K562 (cell line): ENCODE results near the gene CCDC73. TPM values are rescaled to one million over a fixed set of nuclear protein-coding genes. Genes with fewer than 3 reads are reported as not detected.

Experiments used
- ATAC-seq: fragments of 200-7000 bp; cut with Tn5 transposase; 3 replicates; pipeline ENCODE4 v1.9.1; 2020; ENCODE audit warnings: moderate library complexity
- BruUV-seq: library from RNA; stranded (reverse); fragments of 400-500 nt; replicated peaks from 2 replicates; lab custom pipeline; 2021; lab: Mats Ljungman, UMichigan
- CTCF ChIA-PET: fragments of 300-600 bp; formaldehyde crosslinking; extraction: SDS; loops from one replicate; lab custom pipeline; 2021; ENCODE audit warnings: low intra/inter-chr PET ratio; lab: Yijun Ruan, JAX
- POLR2A ChIA-PET: fragments of 300-600, 350-650 bp; sonication (Branson Sonifier 250); formaldehyde crosslinking; extraction: SDS; loops from one replicate; lab custom pipeline; 2021; ENCODE audit warnings: antibody characterized with exemption, inconsistent platforms; lab: Yijun Ruan, JAX
- DNase-seq, 4 experiments: peaks; one replicate each; pipeline versions ENCODE4 v3.0.0 to v3.0.0-alpha.2; 2011 to 2018; ENCODE audit warnings: low spot score in 3 of 4, mixed read lengths in 3 of 4; ENCODE audit errors: extremely low read depth in 1 of 4
- FAIRE-seq: peaks from 2 replicates; lab custom pipeline; 2011; peaks lifted over from hg19 to GRCh38; lab: Jason Lieb, UNC
- H2AFZ ChIP-seq: 2 replicates; pipeline ENCODE4 v1.6.0; 2011; ENCODE audit warnings: low read depth, low read length, control low read depth, inconsistent platforms
- H3K27ac ChIP-seq: fragments of 200-600 bp; 3 replicates; pipeline ENCODE4 v1.8.0; 2011; ENCODE audit warnings: low read depth, mild to moderate bottlenecking, control low read depth, inconsistent platforms, low read length, moderate library complexity, mixed read lengths; ENCODE audit errors: extremely low read depth
- H3K27me3 ChIP-seq, 2 experiments: fragments of 300-600 bp in 1 of 2; 2 replicates in 1 of 2; 3 replicates in 1 of 2; pipeline versions ENCODE4 v1.6.0 to v1.8.0; 2011; ENCODE audit warnings: inconsistent platforms in 2 of 2, low read length in 2 of 2, mild to moderate bottlenecking in 1 of 2, mixed read lengths in 1 of 2, moderate library complexity in 1 of 2; ENCODE audit not compliant: control insufficient read depth in 2 of 2, insufficient read depth in 2 of 2
- H3K36me3 ChIP-seq: fragments of 300-600 bp; 3 replicates; pipeline ENCODE4 v1.8.0; 2011; ENCODE audit warnings: mild to moderate bottlenecking, low read length, inconsistent platforms; ENCODE audit not compliant: control insufficient read depth, insufficient read depth
- H3K4me1 ChIP-seq, 2 experiments: fragments of 200-600 bp in 1 of 2; replicated peaks in 1 of 2; 2 replicates in 1 of 2; 3 replicates in 1 of 2; pipeline versions ENCODE4 v1.5.1 to v1.8.0; 2011; ENCODE audit warnings: inconsistent platforms in 2 of 2, low read length in 2 of 2, mild to moderate bottlenecking in 1 of 2, mixed read lengths in 1 of 2, moderate library complexity in 1 of 2; ENCODE audit not compliant: control insufficient read depth in 2 of 2, insufficient read depth in 2 of 2
- H3K4me2 ChIP-seq: 2 replicates; pipeline ENCODE4 v1.6.1; 2011; ENCODE audit warnings: low read length, control low read depth, inconsistent platforms, mixed read lengths; ENCODE audit not compliant: insufficient read depth
- H3K4me3 ChIP-seq: fragments of 200-600 bp; sonication (generic), shearing (Covaris generic); 2 replicates; pipeline ENCODE4 v1.5.1; 2016; ENCODE audit warnings: control low read depth, inconsistent platforms
- H3K79me2 ChIP-seq: fragments of 200-600 bp; 3 replicates; pipeline ENCODE4 v1.8.0; 2011; ENCODE audit warnings: low read length, inconsistent platforms; ENCODE audit not compliant: control insufficient read depth, insufficient read depth
- H3K9ac ChIP-seq, 2 experiments: 2 replicates each; pipeline versions ENCODE4 v1.6.0 to v1.6.1; 2011; ENCODE audit warnings: low read depth in 2 of 2, low read length in 2 of 2, control low read depth in 1 of 2, inconsistent platforms in 1 of 2, mild to moderate bottlenecking in 1 of 2, mixed read lengths in 1 of 2; ENCODE audit not compliant: insufficient read depth in 1 of 2
- H3K9me1 ChIP-seq: one replicate; pipeline ENCODE4 v1.6.0; 2011; ENCODE audit warnings: inconsistent platforms, mild to moderate bottlenecking, low read length, moderate library complexity; ENCODE audit not compliant: control insufficient read depth, insufficient read depth
- H3K9me3 ChIP-seq: replicated peaks from 2 replicates; pipeline ENCODE4 v1.5.1; 2011; ENCODE audit warnings: low read depth, low read length, inconsistent platforms; ENCODE audit not compliant: control insufficient read depth, insufficient read depth
- H4K20me1 ChIP-seq: replicated peaks from 2 replicates; pipeline ENCODE4 v1.6.1; 2011; ENCODE audit warnings: low read length, inconsistent platforms, mixed read lengths; ENCODE audit not compliant: control insufficient read depth, insufficient read depth
- CBX3 ChIP-seq, 2 experiments: IDR thresholded peaks; 1 replicate in 1 of 2; 2 replicates in 1 of 2; pipeline ENCODE4 v1.6.1; 2012; ENCODE audit warnings: inconsistent platforms in 2 of 2, low read length in 2 of 2, borderline replicate concordance in 1 of 2, control low read depth in 1 of 2
- GATAD2A ChIP-seq: fragments of 450-650 bp; IDR thresholded peaks from 2 replicates; pipeline ENCODE4 v1.6.1; 2017
- HMGN3 ChIP-seq: IDR thresholded peaks from 2 replicates; pipeline ENCODE4 v1.6.1; 2011; ENCODE audit warnings: borderline replicate concordance, low read depth, mild to moderate bottlenecking, mixed read lengths, low read length; ENCODE audit not compliant: insufficient read length; ENCODE audit errors: extremely low read depth
- NCOR1 ChIP-seq: fragments of 450-650 bp; IDR thresholded peaks from 2 replicates; pipeline ENCODE4 v1.6.1; 2016; ENCODE audit warnings: mild to moderate bottlenecking, moderate library complexity
- RBM14 ChIP-seq: fragments of 200-400 bp; formaldehyde crosslinking; IDR thresholded peaks from 2 replicates; pipeline ENCODE4 v1.6.1; 2018; ENCODE audit warnings: low read depth, mild to moderate bottlenecking, low read length, moderate library complexity, borderline replicate concordance; ENCODE audit not compliant: insufficient read depth
- RBM25 ChIP-seq: fragments of 200-400 bp; formaldehyde crosslinking; IDR thresholded peaks from 2 replicates; pipeline ENCODE4 v1.6.1; 2018; ENCODE audit warnings: low read length, low read depth, moderate library complexity; ENCODE audit not compliant: severe bottlenecking
- SMARCB1 ChIP-seq: IDR thresholded peaks from 2 replicates; pipeline ENCODE4 v1.6.1; 2011; ENCODE audit warnings: improper control_type of control experiment, low read depth; ENCODE audit not compliant: insufficient read length
- TRIM24 ChIP-seq, 2 experiments: fragments of 450-650 bp; IDR thresholded peaks; 2 replicates each; pipeline ENCODE4 v1.6.1; 2016
- XRCC3 ChIP-seq: fragments of 450-650 bp; IDR thresholded peaks from 2 replicates; pipeline ENCODE4 v1.6.1; 2017; ENCODE audit warnings: mild to moderate bottlenecking, moderate library complexity
- WGBS: fragments of 100-300 bp; shearing (Covaris generic); methylation state at CpG from one replicate; pipeline ENCODE4 v1.1.6; 2016; ENCODE audit warnings: low coverage, mixed read lengths; ENCODE audit not compliant: insufficient coverage; ENCODE audit errors: missing lambda C conversion rate; 5-methylcytosine and 5-hydroxymethylcytosine counted together
- in situ Hi-C: fragments of 300-500 bp; cut with MboI; formaldehyde crosslinking; loops from 4 replicates; pipeline ENCODE4 v1.15.0; 2018; ENCODE audit warnings: inconsistent platforms, mixed read lengths
- intact Hi-C: fragments of 100-400 bp; cut with micrococcal nuclease; formaldehyde crosslinking; loops from 2 replicates; pipeline ENCODE4 v1.14.2; 2022
- polyA plus RNA-seq, 8 experiments: library from polyadenylated mRNA; depleted of rRNA in 4 of 8; stranded (reverse) in 5 of 8; unstranded in 3 of 8; fragments of >200 nt; fragmentation: Nextera tagmentation in 2 of 8; fragmentation: Illumina TruSeq in 1 of 8; extraction: Ambion mirVana in 2 of 8; extraction: Trizol in 1 of 8; gene quantifications; 2 replicates each; pipeline versions ENCODE4 v1.2.1 to v1.2.3, GENCODE V29; 2011 to 2014; ENCODE audit warnings: inconsistent platforms in 1 of 8, missing spikeins in 1 of 8
- total RNA-seq, 7 experiments: library from RNA; depleted of rRNA in 6 of 7; stranded (reverse); fragments of >200 nt in 6 of 7; fragmentation: Illumina TruSeq in 2 of 7; extraction: Trizol in 2 of 7; gene quantifications; 2 replicates each; pipeline versions ENCODE4 v1.2.1 to v1.2.3, GENCODE V29; 2011 to 2021; ENCODE audit warnings: low replicate concordance in 1 of 7
- TF ChIP-seq, protein P1 (sequence below): sonication (generic); formaldehyde crosslinking; IDR thresholded peaks from 2 replicates; pipeline ENCODE4 v1.8.0; 2022; ENCODE audit warnings: mild to moderate bottlenecking, missing genetic modification reagents
- TF ChIP-seq, protein P2 (sequence below): IDR thresholded peaks from 3 replicates; pipeline ENCODE4 v1.6.1; 2011; ENCODE audit warnings: borderline replicate concordance, mild to moderate bottlenecking, moderate library complexity; ENCODE audit not compliant: insufficient read length; ENCODE audit errors: extremely low read depth
- TF ChIP-seq, protein P3 (sequence below): fragments of 450-650 bp; IDR thresholded peaks from 2 replicates; pipeline ENCODE4 v1.6.1; 2016

Gene CCDC73
- total and polyA plus RNA-seq, 9 of the 15 experiments (the other 6 are each of a cell fraction or from before 2014, with no cell fraction given): 0.20 to 0.21 TPM; not detected in 7

DNA sequence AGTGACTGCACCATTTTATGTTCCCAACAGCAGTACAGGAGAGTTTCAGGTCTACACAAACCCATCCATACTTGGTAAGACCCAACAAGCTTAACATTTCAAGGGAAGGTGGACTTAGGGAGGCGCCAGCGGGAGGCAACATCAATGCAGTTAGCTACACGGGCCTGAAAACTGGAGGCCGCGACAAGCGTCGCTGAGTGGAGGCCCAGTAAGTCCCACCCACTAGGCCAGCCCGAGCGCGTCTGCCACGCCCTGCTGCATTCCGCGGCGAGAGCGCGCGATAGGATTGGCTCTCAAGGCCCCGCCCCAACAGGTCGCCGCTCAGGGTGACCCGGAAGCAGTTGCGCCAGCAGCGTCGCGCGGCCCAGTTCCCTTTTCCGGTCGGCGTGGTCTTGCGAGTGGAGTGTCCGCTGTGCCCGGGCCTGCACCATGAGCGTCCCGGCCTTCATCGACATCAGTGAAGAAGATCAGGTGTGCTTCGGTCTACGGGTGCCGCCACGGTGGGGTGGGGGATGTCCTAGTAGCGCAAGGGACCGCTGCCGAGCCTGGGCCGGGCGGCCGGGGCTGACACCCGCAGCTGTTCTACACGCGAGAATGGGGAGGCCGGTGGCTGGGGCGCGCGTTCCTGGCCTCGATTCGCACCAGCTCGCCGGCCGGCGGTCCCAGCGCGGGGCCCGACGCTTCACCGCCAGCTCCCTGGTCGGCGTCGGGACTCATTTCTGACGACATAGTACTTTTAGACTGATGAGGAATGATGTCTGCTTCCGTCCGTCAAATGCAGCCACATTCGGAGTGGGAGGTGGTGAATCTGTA lies 210.8 kb downstream of the CCDC73 start, which contains the start of gene EIF3M:
EIF3M (plus strand) TSS at position 373 of the 813 bp plus-strand sequence; CDS start at position 430, 57 bp downstream.
- ATAC-seq (peak; percentile 97), DNase-seq (peak; percentile 93 to 99 (median 94)), FAIRE-seq (peak; percentile 96)
- H3K9me3 ChIP-seq: no peaks in the 10 kb centered on the region
- CTCF ChIA-PET: no interaction called here
- no peaks in the 10 kb centered on the region for H3K27me3 ChIP-seq
- POLR2A ChIA-PET: interaction anchor here (0.6 to 2.3 kb wide), 12 partner anchors 9 to 328 kb away, joined by 3 to 12 read pairs (median 4); no protein-coding TSS in a partner anchor
- no TSS peak for BruUV-seq
- peaks cover 26% of the 10 kb centered on the region for H4K20me1 ChIP-seq
- in situ Hi-C loops: loop anchor here (10.0 kb wide), 1 partner anchor 199 kb away; no protein-coding TSS in a partner anchor
- intact Hi-C loops: loop anchor here (2.0 to 5.0 kb wide), 2 partner anchors 53 to 151 kb away; no protein-coding TSS in a partner anchor
- peak within 1 kb of the TSS; percentile 85 to 99 for H3K9ac ChIP-seq
- peaks cover 33% of the 10 kb centered on the region for H3K36me3 ChIP-seq
- H3K4me3 ChIP-seq: peak within 1 kb of the TSS; percentile 98
- H3K27ac ChIP-seq: peak within 1 kb of the TSS; percentile 87
- peak within 1 kb of the TSS; percentile 99 for H2AFZ ChIP-seq
- under 1% methylated on average over 68 of the region's 70 CpGs for WGBS
- H3K4me2 ChIP-seq: peak within 1 kb of the TSS; percentile 99
- no peaks in the 10 kb centered on the region for H3K9me1 ChIP-seq
- H3K79me2 ChIP-seq: peaks cover 55% of the 10 kb centered on the region
- H3K4me1 ChIP-seq: peaks cover 0 to 14% of the 10 kb centered on the region in 2 experiments; a peak in 4 of 5 replicates
- TF ChIP-seq RBM14 (0 out of 2 replicates have a peak, but pooled peaks have one; percentile 87), HMGN3 (peak; percentile 42), SMARCB1 (no peak), TRIM24 (IDR thresholded peaks at IDR 0.05) (no peak), XRCC3 (no peak), RBM25 (peak; percentile 48), GATAD2A (no peak; the same call in 1 of the 2 replicates), NCOR1 (no peak), CBX3 (IDR thresholded peaks at IDR 0.05; ENCODE audit: borderline replicate concordance in 1 of 2, low read length in 2 of 2) (peak in 1 of 2 experiments; percentile 32; a peak in 1 of 3 replicates)
- TF ChIP-seq, protein P1, sequence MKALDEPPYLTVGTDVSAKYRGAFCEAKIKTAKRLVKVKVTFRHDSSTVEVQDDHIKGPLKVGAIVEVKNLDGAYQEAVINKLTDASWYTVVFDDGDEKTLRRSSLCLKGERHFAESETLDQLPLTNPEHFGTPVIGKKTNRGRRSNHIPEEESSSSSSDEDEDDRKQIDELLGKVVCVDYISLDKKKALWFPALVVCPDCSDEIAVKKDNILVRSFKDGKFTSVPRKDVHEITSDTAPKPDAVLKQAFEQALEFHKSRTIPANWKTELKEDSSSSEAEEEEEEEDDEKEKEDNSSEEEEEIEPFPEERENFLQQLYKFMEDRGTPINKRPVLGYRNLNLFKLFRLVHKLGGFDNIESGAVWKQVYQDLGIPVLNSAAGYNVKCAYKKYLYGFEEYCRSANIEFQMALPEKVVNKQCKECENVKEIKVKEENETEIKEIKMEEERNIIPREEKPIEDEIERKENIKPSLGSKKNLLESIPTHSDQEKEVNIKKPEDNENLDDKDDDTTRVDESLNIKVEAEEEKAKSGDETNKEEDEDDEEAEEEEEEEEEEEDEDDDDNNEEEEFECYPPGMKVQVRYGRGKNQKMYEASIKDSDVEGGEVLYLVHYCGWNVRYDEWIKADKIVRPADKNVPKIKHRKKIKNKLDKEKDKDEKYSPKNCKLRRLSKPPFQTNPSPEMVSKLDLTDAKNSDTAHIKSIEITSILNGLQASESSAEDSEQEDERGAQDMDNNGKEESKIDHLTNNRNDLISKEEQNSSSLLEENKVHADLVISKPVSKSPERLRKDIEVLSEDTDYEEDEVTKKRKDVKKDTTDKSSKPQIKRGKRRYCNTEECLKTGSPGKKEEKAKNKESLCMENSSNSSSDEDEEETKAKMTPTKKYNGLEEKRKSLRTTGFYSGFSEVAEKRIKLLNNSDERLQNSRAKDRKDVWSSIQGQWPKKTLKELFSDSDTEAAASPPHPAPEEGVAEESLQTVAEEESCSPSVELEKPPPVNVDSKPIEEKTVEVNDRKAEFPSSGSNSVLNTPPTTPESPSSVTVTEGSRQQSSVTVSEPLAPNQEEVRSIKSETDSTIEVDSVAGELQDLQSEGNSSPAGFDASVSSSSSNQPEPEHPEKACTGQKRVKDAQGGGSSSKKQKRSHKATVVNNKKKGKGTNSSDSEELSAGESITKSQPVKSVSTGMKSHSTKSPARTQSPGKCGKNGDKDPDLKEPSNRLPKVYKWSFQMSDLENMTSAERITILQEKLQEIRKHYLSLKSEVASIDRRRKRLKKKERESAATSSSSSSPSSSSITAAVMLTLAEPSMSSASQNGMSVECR (CRISPR knock-in tag): peak; percentile 84
- TF ChIP-seq, protein P2, sequence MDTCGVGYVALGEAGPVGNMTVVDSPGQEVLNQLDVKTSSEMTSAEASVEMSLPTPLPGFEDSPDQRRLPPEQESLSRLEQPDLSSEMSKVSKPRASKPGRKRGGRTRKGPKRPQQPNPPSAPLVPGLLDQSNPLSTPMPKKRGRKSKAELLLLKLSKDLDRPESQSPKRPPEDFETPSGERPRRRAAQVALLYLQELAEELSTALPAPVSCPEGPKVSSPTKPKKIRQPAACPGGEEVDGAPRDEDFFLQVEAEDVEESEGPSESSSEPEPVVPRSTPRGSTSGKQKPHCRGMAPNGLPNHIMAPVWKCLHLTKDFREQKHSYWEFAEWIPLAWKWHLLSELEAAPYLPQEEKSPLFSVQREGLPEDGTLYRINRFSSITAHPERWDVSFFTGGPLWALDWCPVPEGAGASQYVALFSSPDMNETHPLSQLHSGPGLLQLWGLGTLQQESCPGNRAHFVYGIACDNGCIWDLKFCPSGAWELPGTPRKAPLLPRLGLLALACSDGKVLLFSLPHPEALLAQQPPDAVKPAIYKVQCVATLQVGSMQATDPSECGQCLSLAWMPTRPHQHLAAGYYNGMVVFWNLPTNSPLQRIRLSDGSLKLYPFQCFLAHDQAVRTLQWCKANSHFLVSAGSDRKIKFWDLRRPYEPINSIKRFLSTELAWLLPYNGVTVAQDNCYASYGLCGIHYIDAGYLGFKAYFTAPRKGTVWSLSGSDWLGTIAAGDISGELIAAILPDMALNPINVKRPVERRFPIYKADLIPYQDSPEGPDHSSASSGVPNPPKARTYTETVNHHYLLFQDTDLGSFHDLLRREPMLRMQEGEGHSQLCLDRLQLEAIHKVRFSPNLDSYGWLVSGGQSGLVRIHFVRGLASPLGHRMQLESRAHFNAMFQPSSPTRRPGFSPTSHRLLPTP: no peak
- TF ChIP-seq, protein P3, sequence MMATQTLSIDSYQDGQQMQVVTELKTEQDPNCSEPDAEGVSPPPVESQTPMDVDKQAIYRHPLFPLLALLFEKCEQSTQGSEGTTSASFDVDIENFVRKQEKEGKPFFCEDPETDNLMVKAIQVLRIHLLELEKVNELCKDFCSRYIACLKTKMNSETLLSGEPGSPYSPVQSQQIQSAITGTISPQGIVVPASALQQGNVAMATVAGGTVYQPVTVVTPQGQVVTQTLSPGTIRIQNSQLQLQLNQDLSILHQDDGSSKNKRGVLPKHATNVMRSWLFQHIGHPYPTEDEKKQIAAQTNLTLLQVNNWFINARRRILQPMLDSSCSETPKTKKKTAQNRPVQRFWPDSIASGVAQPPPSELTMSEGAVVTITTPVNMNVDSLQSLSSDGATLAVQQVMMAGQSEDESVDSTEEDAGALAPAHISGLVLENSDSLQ: peak; percentile 54
